Urothelium cell line (cell line): ENCODE data around the gene OR5AS1.
"Not testable (repeated sequence)": the region's sequence is repeated elsewhere in the genome, so short reads cannot be mapped to it uniquely, and the experiment has no call there.

Experiments used
- DNase-seq: peaks from one replicate; pipeline ENCODE4 v3.0.0; 2011; ENCODE audit warnings: low spot score, mixed read lengths
- FAIRE-seq: peaks from 2 replicates; lab custom pipeline; 2011; peaks lifted over from hg19 to GRCh38; lab: Jason Lieb, UNC

The OR5AS1 gene

DNA sequence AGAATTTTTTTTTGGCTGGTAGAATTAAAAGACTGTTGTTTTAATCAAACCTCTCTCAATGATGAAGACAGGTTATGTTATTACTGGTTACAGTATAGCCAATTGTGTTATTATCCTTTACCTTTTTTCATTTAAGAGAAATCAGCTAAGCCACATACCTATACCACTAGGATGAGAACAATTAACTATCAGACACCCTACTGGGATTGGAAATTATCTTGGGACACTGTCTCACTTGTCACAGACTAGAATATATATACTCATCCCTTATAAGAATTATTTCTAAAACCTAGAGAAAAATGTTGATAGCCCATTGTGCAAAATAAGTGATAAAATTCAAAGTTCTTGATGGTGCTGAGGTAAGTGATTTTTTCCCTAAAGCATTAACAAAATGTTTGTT is at the start of gene OR5AS1:
TSS of gene OR5AS1 (plus strand) at position 301 of the 400 bp plus-strand sequence. CDS start 2,765 bp downstream, outside the sequence.
- FAIRE-seq: no peak
- no peak for DNase-seq

GRCh38 chr11:55994525-55994924 is 32.9 kb upstream of the OR5AS1 start, which contains the start of gene OR5F1:
TSS of gene OR5F1 (minus strand) at chr11:55994625. CDS start at chr11:55994625, 0 bp downstream.
- FAIRE-seq: no peak
- no peak for DNase-seq

DNA sequence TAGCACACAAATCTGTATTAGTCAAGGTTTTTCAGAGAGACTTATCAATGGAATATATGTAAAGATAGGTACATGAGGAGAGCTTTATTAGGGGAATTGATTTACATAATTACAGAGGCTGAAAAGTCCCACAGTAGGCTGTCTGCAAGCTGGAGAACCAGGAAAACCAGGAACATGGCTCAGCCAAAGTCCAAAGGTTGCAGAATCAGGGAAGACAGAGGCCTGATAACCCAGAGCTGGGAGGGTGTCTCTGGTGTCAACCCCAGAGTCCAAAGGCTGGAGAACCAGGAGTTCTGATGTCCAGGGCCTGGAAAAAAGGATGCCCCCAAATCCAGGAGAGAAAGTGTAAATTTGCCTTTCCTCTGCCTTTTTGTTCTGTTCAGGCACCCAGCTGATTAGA is 16.7 kb upstream of the OR5AS1 start:
- FAIRE-seq: no peak
- no peak for DNase-seq

DNA sequence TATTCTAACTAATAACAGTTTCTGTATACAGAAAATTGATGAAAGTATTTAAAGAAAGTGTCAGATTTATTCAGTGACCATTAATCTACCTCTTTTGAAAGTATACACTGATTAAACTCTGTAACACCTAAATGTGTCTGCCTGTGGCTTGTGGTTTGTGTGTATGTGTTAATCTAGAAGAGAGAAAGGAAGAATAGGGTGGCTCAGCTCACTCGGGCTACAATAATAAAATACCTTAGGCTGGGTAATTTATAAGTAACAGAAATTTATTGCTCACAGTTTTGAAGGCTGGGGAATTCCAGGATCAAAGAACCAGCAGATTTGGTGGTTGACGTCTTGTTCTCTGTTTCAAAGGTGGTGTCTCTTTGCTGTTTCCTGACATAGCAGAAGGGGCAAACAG is 13.6 kb upstream of the OR5AS1 start:
- DNase-seq (no peak), FAIRE-seq (no peak)

DNA sequence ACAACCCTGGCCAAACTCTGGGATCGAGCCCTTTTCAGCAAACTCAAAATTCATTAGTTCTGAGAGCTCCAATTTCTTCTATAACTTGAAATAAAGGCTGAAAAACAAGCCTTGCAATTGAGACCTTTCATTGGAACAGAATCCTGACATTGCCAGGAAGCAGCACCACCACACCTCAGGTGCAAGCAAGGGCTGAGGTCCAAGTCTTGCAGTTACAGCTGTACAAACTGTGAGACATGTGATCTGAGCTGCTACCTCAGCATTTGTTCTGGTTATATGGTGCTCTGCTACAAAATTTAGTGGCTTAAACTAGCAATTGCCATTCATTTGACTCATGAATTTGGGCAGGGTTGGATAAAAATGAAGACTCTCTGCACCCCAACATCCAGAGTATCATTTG is 18.1 kb downstream of the OR5AS1 start:
- DNase-seq (no peak), FAIRE-seq (no peak)

- no peak for DNase-seq
- FAIRE-seq: no peak
Measured at GRCh38 chr11:56048480-56048879, 21.0 kb downstream of the OR5AS1 start.

DNA sequence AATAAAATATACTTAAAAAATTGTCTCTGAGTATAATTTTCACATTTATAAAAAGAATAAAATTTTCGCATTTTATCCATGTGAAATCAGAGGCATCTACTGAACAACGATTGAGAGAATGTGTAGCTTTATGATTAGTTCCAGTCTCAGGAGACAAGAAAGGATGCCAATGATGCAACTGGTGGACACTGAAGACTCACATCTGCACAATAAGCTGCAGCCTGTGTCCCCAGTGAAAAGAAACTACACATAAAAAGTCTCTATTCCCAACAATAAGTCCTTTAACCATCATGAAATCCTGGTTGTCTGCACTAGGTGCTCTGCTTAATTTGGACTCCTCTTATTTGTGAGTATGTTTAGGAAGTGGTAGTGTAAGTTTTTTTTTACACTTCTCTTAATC is 22.0 kb downstream of the OR5AS1 start:
- no peak for DNase-seq
- no peak for FAIRE-seq

- not testable (repeated sequence) for FAIRE-seq, DNase-seq
Measured at GRCh38 chr11:56056366-56056765, 28.9 kb downstream of the OR5AS1 start.

DNA sequence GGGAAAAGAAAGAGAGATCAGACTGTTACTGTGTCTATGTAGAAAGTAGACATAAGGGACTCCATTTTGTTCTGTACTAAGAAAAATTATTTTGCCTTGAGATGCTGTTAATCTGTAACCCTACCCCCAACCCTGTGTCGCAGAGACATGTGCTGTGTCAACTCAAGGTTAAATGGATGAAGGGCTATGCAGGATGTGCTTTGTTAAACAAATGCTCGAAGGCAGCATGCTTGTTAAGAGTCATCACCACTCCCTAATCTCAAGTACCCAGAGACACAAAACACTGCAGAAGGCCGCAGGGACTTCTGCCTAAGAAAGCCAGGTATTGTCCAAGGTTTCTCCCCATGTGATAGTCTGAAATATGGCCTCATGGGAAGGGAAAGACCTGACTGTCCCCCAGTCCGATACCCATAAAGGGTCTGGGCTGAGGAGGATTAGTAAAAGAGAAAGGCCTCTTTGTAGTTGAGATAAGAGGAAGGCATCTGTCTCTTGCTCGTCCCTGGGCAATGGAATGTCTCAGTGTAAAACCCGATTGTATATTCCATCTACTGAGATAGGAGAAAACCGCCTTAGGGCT is 30.3 kb downstream of the OR5AS1 start:
- DNase-seq, FAIRE-seq: not testable (repeated sequence)

DNA sequence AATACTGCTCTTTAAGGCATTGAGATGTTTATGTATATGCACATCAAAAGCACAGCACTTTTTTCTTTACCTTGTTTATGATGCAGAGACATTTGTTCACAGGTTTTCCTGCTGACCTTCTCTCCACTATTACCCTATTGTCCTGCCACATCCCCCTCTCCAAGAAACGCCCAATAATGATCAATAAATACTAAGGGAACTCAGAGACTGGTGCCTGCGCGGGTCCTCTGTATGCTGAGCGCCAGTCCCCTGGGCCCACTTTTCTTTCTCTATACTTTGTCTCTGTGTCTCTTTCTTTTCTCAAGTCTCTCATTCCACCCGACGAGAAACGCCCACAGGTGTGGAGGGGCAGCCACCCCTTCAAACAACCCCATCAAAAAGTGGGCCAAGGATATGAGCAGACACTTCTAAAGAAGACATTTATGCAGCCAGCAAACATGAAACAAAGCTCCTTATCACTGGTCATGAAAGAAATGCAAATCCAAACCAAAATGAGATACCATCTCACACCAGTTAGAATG is 30.9 kb downstream of the OR5AS1 start:
- FAIRE-seq: not testable (repeated sequence)

DNA sequence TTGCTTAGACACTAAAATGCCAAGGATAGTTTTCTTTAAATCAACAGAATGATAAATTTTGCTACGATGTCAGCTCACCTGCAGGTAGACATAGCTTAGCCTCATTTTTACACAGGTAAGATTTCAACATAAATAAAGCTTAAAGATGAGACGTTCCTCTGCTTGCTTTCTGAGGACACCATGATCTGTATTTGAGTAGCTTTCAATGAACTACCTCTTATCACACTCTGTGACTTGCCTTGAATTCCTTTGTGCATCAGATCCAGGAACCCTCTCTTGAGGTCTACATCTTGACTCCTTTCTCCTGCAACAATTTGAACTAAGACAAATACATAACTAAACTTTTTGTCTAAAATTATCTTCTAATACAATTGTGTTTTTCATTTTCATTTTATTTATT is 39.5 kb downstream of the OR5AS1 start:
- FAIRE-seq: no peak
- DNase-seq: no peak

More for the DNA sequence above, 30.9 kb downstream of the OR5AS1 start:
- DNase-seq: not testable (repeated sequence)
